Stimulated activated CD8-positive, alpha-beta memory T cell treated with anti-CD3 and anti-CD28 coated beads, Interleukin-15, amount 100 ng/mL, for 4 hours (primary cell): ENCODE measurements around the gene SFXN5.
A peak's percentile ranks its signal among the peaks of the same experiment; 100 is the strongest.
"Not testable (repeated sequence)": the region's sequence is repeated elsewhere in the genome, so short reads cannot be mapped to it uniquely, and the experiment has no call there.

ENCODE experiments used
- DNase-seq, 2 donors: peaks; one replicate each; pipeline ENCODE4 v3.0.0-alpha.2; 2020; ENCODE audit warnings: low read depth in 2 of 2

The SFXN5 gene

GRCh38 chr2:73078457-73079411 lies 7.2 kb upstream of the SFXN5 start:
- DNase-seq, result no peak

GRCh38 chr2:73077424-73077795 lies 5.9 kb upstream of the SFXN5 start:
- DNase-seq, result no peak

DNA sequence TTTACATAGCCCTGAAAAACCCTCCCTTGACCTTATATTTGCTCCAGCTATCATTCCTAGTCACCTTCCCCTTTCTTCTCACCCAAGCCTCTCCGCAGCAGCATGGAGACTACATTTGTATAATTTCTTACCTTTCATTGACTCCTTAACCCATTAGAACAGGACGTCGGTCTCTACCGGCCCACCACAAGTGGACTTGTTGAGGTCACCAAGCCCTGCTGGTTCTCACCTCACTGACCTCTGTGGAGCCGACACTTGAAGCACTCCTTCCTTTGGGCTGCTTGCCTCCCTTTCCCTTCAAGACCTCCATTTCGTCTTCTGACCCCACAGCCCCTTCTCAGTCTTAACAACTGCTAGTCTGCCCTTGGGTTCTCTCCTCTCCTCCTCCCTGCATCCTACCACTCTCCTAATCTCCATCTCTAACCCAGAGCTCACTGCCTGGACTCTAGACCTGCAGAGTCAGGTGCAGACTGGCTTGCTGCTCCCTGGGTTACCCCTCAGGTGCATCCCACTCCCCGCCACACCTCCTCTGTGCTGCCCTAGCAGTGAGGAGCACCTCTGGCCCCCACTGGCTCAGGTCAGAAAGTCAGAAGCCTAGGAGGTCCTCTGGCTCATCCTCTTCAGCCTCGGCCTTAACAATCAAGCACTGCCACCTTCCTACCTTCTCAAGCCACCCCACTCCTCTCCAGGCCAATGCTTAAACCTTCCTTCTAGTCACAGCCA lies 5.3 kb upstream of the SFXN5 start:
- DNase-seq, result no peak

DNA sequence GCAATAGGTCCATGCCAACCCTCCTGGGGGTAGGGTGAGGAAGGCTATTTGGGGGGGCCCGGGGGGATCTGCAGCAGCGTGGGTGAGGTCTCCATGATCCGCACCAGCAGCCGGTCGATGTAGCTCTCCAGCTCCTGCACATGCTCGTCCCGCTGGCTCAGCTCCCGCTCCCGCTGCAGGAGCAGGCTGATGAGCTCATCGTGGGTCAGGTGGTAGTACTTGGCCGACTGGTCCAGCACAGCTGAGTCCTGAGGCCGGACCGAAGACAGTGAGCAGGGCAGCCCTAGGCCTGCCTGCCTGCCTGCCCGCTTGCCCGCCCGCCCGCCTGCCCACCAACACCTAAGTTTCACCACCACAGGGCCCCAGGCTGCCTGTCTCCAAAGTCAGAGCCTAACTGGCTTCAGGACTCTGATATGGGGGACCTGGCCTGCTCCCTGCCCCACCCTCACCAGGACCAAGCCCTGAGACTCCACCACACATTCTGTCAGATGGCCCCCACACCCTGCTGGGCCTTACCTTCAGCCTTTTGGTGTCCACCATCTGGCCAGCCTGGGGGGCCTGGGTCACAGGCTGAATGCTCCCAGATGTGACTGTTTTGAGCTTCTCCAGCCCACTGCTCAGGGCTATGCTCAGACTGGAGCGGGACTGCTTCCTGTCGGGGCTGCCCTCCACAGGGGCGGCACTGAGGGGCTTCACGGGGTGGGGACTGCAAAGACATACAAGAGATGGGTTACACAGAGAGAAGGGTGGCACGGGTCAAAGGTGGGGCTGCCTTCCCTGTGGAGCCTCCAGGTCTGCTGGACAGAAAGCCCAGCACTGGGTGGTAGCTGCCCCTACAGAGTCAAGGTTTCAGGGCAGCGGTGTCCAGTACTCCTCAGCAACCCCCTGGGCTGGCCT lies 4.2 kb upstream of the SFXN5 start:
- no peak for DNase-seq

DNA sequence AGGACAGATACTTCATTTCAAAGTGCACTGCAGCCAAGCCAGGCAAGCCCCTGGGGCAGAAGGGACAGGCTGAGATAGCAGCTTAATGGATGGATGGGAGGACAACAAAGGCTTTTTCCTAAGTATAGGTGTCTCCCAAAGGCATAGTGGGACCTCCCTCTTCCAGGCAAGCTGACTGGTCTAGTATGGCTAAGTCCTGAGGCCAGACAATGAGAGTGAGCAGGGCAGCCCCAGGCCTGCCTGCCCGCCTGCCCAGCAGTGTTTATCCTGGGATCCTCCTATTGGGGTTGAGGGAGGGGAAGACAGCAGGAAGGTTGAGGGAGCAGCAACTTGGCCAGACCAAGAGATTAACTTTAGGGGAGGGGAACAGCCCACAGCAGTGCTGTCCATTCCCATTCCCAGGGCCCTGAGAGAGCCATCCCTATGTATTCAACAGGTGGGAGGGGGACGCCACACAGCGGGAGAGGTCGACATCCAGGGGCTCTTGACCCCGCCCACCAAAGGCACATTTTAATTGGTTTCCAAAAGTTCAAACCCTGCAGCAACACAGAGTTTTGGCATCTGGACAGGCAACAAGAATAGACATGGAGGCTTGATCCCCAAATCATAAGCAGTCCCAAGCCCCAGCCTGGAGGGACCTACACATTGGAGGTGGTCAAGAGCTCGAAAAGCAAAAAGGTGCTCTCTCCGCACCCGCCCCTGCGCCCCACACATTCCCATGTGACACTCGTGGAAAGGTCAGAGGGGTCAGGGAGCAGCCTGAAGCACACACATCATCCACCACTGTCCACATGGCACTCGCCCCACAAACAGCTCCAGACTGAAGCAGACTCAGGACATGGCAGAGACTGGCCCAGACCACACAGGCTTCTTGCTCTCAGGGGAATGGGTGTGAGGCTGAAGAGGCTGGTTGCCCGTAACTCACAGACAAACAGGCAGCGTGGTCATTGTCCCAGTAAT lies 2.9 kb upstream of the SFXN5 start:
- no peak for DNase-seq

GRCh38 chr2:73072416-73072815 lies 904 bp upstream of the SFXN5 start:
- no peak for DNase-seq

DNA sequence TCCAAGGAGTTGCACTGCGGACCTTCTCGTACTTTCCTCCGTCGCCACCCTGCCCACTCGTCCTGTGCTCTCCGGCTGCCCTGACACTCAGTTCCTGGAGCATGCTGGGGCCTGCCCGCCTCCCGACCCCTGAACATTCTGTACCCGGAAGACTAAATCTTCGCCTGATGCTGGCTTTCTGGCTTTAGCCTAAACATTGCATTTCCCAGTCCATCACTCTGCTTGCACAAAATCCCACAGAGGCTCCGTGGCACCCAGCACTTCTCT lies 550 bp upstream of the SFXN5 start:
- no peak for DNase-seq

DNA sequence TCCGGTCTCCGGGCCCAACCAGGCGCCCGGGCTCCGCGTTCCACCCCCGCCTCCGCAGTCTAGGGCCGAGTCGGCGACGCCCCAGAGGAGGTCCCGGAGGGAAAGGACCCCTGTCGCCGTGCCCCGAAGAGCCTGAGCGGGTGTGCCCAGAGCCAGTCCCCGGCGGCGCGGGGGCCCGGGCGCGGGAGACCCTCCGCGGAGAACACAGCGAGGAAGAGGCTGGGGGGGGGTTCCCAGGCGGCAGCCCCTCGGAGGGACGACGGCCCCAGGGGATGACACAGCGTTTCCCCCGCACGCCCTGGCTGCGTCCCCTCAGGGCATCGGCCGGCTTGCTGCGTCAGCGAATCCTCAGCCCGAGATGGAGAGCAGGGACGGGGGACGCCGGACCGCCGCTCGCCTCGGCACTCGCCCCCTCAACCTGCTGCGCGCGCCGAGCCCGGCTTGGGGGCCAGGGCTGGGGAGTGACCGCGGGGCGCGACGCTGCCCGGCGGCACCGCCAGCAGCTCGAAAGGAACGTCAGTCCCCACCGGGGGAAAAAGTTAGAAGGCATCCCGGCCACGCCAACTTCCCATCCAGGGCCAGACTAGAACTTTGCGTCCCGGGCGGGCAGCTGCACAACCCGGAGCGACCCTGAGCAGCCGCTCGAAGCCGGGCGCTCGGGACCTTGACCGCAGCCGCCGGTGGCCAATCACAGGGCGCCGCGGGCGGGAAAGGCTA lies 711 bp downstream of the SFXN5 start:
- peak in 1 of 2 donors; percentile 27 for DNase-seq

DNA sequence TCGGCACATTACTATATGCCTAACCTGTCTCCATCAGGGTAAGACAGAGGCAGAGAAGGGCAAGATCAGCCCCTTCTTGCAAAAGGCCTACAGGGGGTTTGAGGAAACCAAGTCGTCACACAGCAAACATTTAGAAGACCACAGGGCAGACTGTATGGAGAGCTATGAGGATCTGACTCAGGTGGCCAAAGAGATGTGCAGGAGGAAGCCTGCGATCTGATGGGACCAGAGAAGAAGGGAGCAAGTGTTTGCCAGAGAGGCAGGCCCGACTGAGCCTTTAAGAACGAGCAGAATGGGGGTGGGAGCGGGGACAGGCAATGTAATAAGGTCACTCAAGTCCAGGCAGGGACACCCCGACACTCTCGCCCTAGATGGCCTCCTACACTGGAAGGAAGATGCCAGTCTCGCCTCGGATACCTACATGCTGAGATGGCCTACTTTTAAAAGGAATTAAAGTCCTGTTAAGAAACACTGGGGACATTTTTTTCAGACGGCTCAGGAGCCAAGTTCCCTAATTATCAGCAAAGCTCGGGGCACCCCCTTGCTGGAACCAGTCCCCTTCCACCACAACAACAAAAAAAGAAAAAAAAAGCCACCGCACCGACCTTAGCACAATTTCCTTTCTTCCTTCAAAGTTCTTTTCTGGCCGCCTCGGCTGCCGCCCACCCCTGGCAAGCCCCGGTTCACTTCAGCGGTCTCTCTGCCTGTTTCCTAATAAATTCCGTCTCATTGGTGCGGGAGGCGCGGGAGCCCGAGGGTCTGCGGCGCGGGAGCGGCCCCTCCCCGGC lies 1.5 kb downstream of the SFXN5 start:
- DNase-seq, result no peak

DNA sequence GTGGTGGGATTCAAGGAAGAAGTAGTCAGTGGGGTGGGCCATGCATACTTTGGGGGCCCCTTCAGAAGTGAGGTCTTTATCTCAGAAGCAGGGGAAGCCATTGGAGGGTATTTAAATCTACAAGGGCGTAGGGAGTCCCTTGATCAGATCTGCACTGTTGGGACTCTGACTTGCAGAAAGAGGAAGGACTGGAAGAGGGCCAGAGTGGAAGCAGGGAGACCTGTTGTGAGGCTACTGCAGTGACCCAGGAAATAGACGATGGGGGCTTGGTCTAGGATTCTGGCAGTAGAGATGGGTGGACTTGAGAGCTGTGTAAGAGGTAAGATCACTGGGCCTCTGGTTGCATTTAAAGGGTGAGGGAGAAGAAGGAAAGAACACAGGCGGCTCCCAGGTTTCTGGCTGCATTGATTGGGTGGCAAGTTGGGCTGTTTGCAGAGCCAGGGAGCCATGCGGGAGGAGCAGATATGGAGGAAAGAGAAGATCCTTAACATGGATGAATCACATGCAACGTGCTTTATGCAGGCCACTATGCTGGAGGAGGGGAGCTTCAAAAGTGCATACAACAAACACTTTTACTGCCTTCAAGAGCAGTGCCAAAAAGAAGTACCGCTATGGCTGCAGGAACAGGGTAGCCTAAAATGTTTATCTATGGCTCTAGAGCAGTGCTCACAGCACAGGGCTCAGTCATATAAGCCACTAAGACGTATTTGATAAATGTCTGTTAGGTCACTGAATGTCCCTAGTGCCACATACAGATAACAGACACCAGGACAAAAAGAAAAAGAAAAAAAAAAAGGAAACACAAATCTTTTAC lies 2.3 kb downstream of the SFXN5 start:
- no peak for DNase-seq

GRCh38 chr2:73068147-73068546 lies 3.4 kb downstream of the SFXN5 start:
- DNase-seq, result no peak

DNA sequence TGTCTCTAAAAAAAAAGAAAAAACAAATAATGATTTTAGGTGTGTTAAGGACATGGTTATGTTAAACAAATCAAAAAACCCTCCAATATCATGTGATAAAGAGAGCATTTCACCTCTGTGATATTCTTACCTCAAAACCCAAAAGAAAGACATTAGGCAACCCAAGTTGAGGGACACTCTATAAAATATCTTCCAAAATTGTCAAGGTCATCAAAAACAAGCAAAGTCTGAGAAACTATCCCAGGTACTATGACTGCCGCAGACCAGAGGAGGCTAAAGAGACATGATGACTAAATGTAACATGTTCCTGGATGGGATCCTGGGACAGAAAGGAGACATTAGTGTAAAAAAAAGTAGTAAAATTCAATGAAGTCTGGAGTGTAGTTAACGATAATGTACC lies 4.5 kb downstream of the SFXN5 start:
- no peak for DNase-seq

- not testable (repeated sequence) for DNase-seq
Measured at GRCh38 chr2:73065070-73065469, 6.4 kb downstream of the SFXN5 start.

DNA sequence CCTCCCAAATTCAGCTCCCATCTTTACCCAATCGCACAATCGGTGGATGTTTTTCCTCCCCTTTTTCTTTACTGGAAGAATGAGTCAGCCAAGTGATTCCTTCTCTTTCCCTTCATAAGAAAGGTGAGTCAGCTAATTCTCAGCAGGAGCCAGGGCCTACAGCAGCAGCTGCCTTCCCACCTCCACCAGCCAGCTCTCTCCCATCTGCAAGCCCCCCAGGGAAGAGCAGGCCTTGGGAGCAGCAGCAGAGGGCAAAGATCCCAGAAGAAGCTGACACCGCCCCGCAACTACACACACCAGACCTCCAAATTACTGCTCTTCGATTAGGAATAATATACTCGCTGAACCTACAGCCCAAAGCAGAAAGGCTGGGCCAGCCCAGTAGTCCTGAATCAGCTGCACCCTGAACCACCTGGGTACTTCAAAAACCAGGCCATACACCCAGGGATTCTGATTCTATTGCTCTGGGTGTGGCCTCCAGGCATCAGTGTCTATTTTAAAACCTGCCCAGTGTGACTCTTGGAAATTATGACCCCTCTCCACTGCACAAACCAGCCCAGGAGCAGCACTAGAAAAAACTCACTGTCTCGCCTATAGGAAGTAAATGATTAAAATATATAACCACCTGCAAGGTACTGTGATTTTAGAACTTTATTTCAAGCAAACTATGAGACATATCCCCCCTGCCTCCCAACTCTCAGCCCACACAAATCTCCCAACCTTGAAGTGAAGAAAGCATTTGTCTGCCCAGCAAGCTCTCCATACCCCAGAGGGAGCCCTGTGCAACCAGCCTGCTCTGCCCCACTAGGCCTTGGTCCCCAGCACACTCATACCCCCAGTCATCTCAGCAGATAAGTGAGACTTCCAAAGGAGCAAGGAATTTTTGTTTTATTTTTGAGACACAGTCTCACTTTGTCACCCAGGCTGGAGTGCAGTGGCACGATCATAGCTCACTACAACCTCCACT lies 7.3 kb downstream of the SFXN5 start:
- DNase-seq, result no peak

DNA sequence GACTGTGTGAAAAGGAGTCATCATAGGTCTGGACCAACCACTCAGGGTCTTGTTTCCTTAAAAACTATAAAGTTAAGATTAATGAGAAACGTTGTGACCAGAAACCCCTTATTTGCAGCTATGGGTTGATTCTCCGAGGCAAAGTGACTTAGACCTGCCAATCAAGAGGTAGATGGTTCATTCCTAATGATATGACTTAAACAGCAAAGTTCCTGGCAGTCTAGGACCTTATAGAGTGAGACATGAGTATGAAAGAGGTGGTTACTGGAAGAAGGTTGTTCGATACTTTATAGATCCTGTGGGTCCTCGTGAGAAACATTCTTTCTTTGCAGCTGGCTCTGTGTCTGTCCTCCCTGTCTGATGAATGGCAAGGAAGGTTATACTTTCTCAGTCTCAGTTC lies 8.0 kb downstream of the SFXN5 start:
- DNase-seq, result no peak

GRCh38 chr2:73059106-73059505 lies 12.4 kb downstream of the SFXN5 start:
- DNase-seq, result no peak

- no peak for DNase-seq
Measured at GRCh38 chr2:73054980-73055379, 16.5 kb downstream of the SFXN5 start.
